H9 (cell line): ENCODE results near the gene MT1M. TPM values are rescaled to one million over a fixed set of nuclear protein-coding genes. Genes with fewer than 3 reads are reported as not detected.
A peak's percentile ranks its signal among the peaks of the same experiment; 100 is the strongest.

ENCODE experiments used
- DNase-seq: peaks from one replicate; pipeline ENCODE4 v3.0.0-alpha.2; 2017
- H2AFZ ChIP-seq: one replicate; pipeline ENCODE4 v1.6.1; 2013; ENCODE audit warnings: mild to moderate bottlenecking, low read length, control low read depth, moderate library complexity
- H2AK5ac ChIP-seq: 2 replicates; pipeline ENCODE4 v1.6.1; 2013; ENCODE audit warnings: low read length, control low read depth, mixed read lengths; ENCODE audit not compliant: insufficient read length
- H2BK120ac ChIP-seq: one replicate; pipeline ENCODE4 v1.6.1; 2013; ENCODE audit warnings: low read depth, mild to moderate bottlenecking, low read length, control low read depth, inconsistent platforms; ENCODE audit not compliant: poor library complexity, severe bottlenecking
- H2BK12ac ChIP-seq: 2 replicates; pipeline ENCODE4 v1.6.1; 2013; ENCODE audit warnings: low read length, control low read depth, mixed read lengths, low read depth; ENCODE audit not compliant: insufficient read length
- H2BK15ac ChIP-seq: 2 replicates; pipeline ENCODE4 v1.6.1; 2013; ENCODE audit warnings: low read depth, low read length, control low read depth
- H2BK20ac ChIP-seq: one replicate; pipeline ENCODE4 v1.6.1; 2013; ENCODE audit warnings: low read depth, mild to moderate bottlenecking, low read length, control low read depth, inconsistent platforms; ENCODE audit not compliant: poor library complexity, severe bottlenecking
- H2BK5ac ChIP-seq: 2 replicates; pipeline ENCODE4 v1.6.1; 2013; ENCODE audit warnings: low read length, control low read depth, mixed read lengths; ENCODE audit not compliant: insufficient read length
- H3K14ac ChIP-seq: 2 replicates; pipeline ENCODE4 v1.6.1; 2013; ENCODE audit warnings: low read length, control low read depth; ENCODE audit not compliant: insufficient read depth
- H3K18ac ChIP-seq: 2 replicates; pipeline ENCODE4 v1.6.1; 2013; ENCODE audit warnings: low read depth, mild to moderate bottlenecking, mixed read lengths, low read length, control low read depth; ENCODE audit not compliant: insufficient read length
- H3K23ac ChIP-seq: 2 replicates; pipeline ENCODE4 v1.6.1; 2013; ENCODE audit warnings: low read length, control low read depth, mixed read lengths, low read depth; ENCODE audit not compliant: insufficient read length
- H3K23me2 ChIP-seq: 2 replicates; pipeline ENCODE4 v1.6.1; 2013; ENCODE audit warnings: low read depth, mild to moderate bottlenecking, mixed read lengths, low read length, control low read depth; ENCODE audit not compliant: insufficient read length, poor library complexity, severe bottlenecking
- H3K27ac ChIP-seq: 2 replicates; pipeline ENCODE4 v1.5.1; 2013; ENCODE audit warnings: low read length, control low read depth, mixed read lengths, low read depth; ENCODE audit not compliant: insufficient read length
- H3K27me3 ChIP-seq: 2 replicates; pipeline ENCODE4 v1.6.1; 2013; ENCODE audit warnings: low read length, control low read depth, inconsistent platforms; ENCODE audit not compliant: insufficient read depth
- H3K4ac ChIP-seq: 2 replicates; pipeline ENCODE4 v1.6.1; 2013; ENCODE audit warnings: low read depth, mild to moderate bottlenecking, control low read depth, inconsistent platforms, low read length, moderate library complexity
- H3K4me1 ChIP-seq: 2 replicates; pipeline ENCODE4 v1.6.1; 2013; ENCODE audit warnings: low read length, control low read depth, inconsistent platforms; ENCODE audit not compliant: insufficient read depth
- H3K4me2 ChIP-seq: 2 replicates; pipeline ENCODE4 v1.6.1; 2013; ENCODE audit warnings: low read length, control low read depth, mixed read lengths; ENCODE audit not compliant: insufficient read length, insufficient read depth
- H3K56ac ChIP-seq: 2 replicates; pipeline ENCODE4 v1.6.1; 2013; ENCODE audit warnings: low read depth, mild to moderate bottlenecking, mixed read lengths, low read length, control low read depth; ENCODE audit not compliant: insufficient read length
- H3K79me1 ChIP-seq: 2 replicates; pipeline ENCODE4 v1.6.1; 2013; ENCODE audit warnings: low read depth, mild to moderate bottlenecking, moderate library complexity, low read length, control low read depth, inconsistent platforms; ENCODE audit not compliant: insufficient read depth, poor library complexity, severe bottlenecking
- H3K79me2 ChIP-seq: 2 replicates; pipeline ENCODE4 v1.6.1; 2013; ENCODE audit warnings: low read length, control low read depth, inconsistent platforms; ENCODE audit not compliant: insufficient read depth
- H3K9ac ChIP-seq: 2 replicates; pipeline ENCODE4 v1.6.1; 2013; ENCODE audit warnings: low read length, control low read depth, mixed read lengths; ENCODE audit not compliant: insufficient read length; ENCODE audit errors: extremely low read depth
- H3K9me3 ChIP-seq: one replicate; pipeline ENCODE4 v1.6.1; 2013; ENCODE audit warnings: low read depth, low read length, inconsistent platforms; ENCODE audit not compliant: control insufficient read depth
- H3T11ph ChIP-seq: one replicate; pipeline ENCODE4 v1.6.1; 2013; ENCODE audit warnings: mild to moderate bottlenecking, low read length, control low read depth, inconsistent platforms
- H4K20me1 ChIP-seq: one replicate; pipeline ENCODE4 v1.6.1; 2013; ENCODE audit not compliant: control insufficient read depth, insufficient read length, insufficient read depth
- H4K5ac ChIP-seq: 2 replicates; pipeline ENCODE4 v1.6.1; 2013; ENCODE audit warnings: low read depth, mild to moderate bottlenecking, mixed read lengths, low read length, control low read depth; ENCODE audit not compliant: insufficient read length
- H4K8ac ChIP-seq: replicated peaks from 2 replicates; pipeline ENCODE4 v1.6.1; 2013; ENCODE audit warnings: low read length, control low read depth, mixed read lengths, low read depth; ENCODE audit not compliant: insufficient read length
- H4K91ac ChIP-seq: 2 replicates; pipeline ENCODE4 v1.6.1; 2013; ENCODE audit warnings: low read depth, mild to moderate bottlenecking, moderate library complexity, mixed read lengths, low read length, control low read depth; ENCODE audit not compliant: insufficient read length
- H3K27ac Mint-ChIP-seq, 3 experiments: 2 replicates in 2 of 3; 3 replicates in 1 of 3; pipeline ENCODE4 v1.8.0; 2020 to 2021; ENCODE audit warnings: mixed read lengths in 3 of 3, mild to moderate bottlenecking in 1 of 3, moderate library complexity in 1 of 3
- H3K27me3 Mint-ChIP-seq: 2 replicates; pipeline ENCODE4 v1.8.0; 2021; ENCODE audit warnings: low read depth, mild to moderate bottlenecking, moderate library complexity, mixed read lengths
- H3K36me3 Mint-ChIP-seq, 3 experiments: 2 replicates in 2 of 3; 3 replicates in 1 of 3; pipeline ENCODE4 v1.8.0; 2020 to 2021; ENCODE audit warnings: low read depth in 3 of 3, mixed read lengths in 3 of 3; ENCODE audit not compliant: insufficient read depth in 1 of 3
- H3K4me1 Mint-ChIP-seq, 2 experiments: 2 replicates each; pipeline ENCODE4 v1.8.0; 2020; ENCODE audit warnings: mixed read lengths in 2 of 2
- H3K4me3 Mint-ChIP-seq, 2 experiments: 2 replicates in 1 of 2; 3 replicates in 1 of 2; pipeline ENCODE4 v1.8.0; 2020 to 2021; ENCODE audit warnings: mild to moderate bottlenecking in 2 of 2, mixed read lengths in 2 of 2, moderate library complexity in 1 of 2
- H3K9me3 Mint-ChIP-seq, 2 experiments: 2 replicates in 1 of 2; 3 replicates in 1 of 2; pipeline ENCODE4 v1.8.0; 2020; ENCODE audit warnings: mild to moderate bottlenecking in 2 of 2, mixed read lengths in 2 of 2, moderate library complexity in 1 of 2
- CTCF ChIP-seq: fragments of 200-600 bp; sonication (generic); conservative IDR thresholded peaks from 3 replicates; pipeline ENCODE4 v1.8.0; 2021; ENCODE audit warnings: antibody characterized with exemption, mild to moderate bottlenecking
- WGBS: extraction: QIAGEN DNeasy Blood & Tissue Kit; methylation state at CpG from one replicate; pipeline ENCODE4 v1.1.7; 2013; ENCODE audit warnings: missing lambda C conversion rate, low lambda C conversion rate, mixed read lengths; ENCODE audit not compliant: insufficient read length; ENCODE audit errors: extremely low coverage; 5-methylcytosine and 5-hydroxymethylcytosine counted together
- total RNA-seq: library from RNA; stranded (reverse); gene quantifications from 2 replicates; pipeline ENCODE4 v1.2.1, GENCODE V29; 2021

Gene MT1M
- total RNA-seq, 1 experiment from 2014 or later = 1.4 TPM

GRCh38 chr16:56588781-56589140 lies 43.7 kb upstream of the MT1M start:
- no peak overlapping the region for H4K5ac ChIP-seq
- H3K79me1 ChIP-seq = no peaks in the 10 kb centered on the region
- H3K9me3 ChIP-seq = no peaks in the 10 kb centered on the region
- peaks cover 6 to 13% of the 10 kb centered on the region in 2 experiments for H3K4me1 Mint-ChIP-seq
- no CpG with 5 or more reads among the region's 9 CpGs for WGBS
- no peak overlapping the region for H4K8ac ChIP-seq
- no peak for DNase-seq
- H3K27ac Mint-ChIP-seq = no peak overlapping the region
- H3K9me3 Mint-ChIP-seq = no peaks in the 10 kb centered on the region; a peak in 2 of 5 replicates
- no peak overlapping the region for H3K4ac ChIP-seq
- TF ChIP-seq CTCF = no peak
- H3K14ac ChIP-seq = no peak overlapping the region
- H3K27ac ChIP-seq = no peak overlapping the region
- H3K36me3 Mint-ChIP-seq = no peaks in the 10 kb centered on the region
- H3K79me2 ChIP-seq = no peaks in the 10 kb centered on the region
- no peaks in the 10 kb centered on the region for H3K4me1 ChIP-seq
- no peak overlapping the region for H2BK120ac ChIP-seq
- H3K27me3 Mint-ChIP-seq = peaks cover 99% of the 10 kb centered on the region
- no peak overlapping the region for H2BK15ac ChIP-seq
- peak overlapping the region; percentile 67 to 82 for H3K4me3 Mint-ChIP-seq
- H3K27me3 ChIP-seq = peaks cover 25% of the 10 kb centered on the region; the same call in 1 of the 2 replicates
- H3K18ac ChIP-seq = no peak overlapping the region
- H2AFZ ChIP-seq = no peak overlapping the region
- H3K4me2 ChIP-seq = peak overlapping the region; percentile 73
- H2BK20ac ChIP-seq = no peak overlapping the region
- H2BK12ac ChIP-seq = no peak overlapping the region
- peaks cover 3% of the 10 kb centered on the region for H4K20me1 ChIP-seq
- H2AK5ac ChIP-seq = no peak overlapping the region
- H3K23me2 ChIP-seq = peaks cover 8% of the 10 kb centered on the region
- no peak overlapping the region for H4K91ac ChIP-seq
- H3K56ac ChIP-seq = no peak overlapping the region
- no peak overlapping the region for H2BK5ac ChIP-seq
- no peak overlapping the region for H3K9ac ChIP-seq
- H3K23ac ChIP-seq = no peak overlapping the region
- H3T11ph ChIP-seq = no peak overlapping the region
